LNCaP clone FGC (cell line): Measurements from ENCODE around the gene DCAF6.

Source experiments
- DNase-seq: peaks from one replicate; pipeline ENCODE4 v3.0.0-alpha.2; 2011; ENCODE audit warnings: low read depth
- H3K4me3 ChIP-seq: 2 replicates; pipeline ENCODE4 v1.5.1; 2011; ENCODE audit warnings: mild to moderate bottlenecking, low read depth, low read length, control low read depth
- TF ChIP-seq, protein P1 (sequence below): IDR thresholded peaks from 2 replicates; pipeline ENCODE4 v1.5.1; 2012; ENCODE audit warnings: mild to moderate bottlenecking; ENCODE audit not compliant: control insufficient read depth, insufficient read depth; ENCODE audit errors: extremely low read depth

The DCAF6 gene

DNA sequence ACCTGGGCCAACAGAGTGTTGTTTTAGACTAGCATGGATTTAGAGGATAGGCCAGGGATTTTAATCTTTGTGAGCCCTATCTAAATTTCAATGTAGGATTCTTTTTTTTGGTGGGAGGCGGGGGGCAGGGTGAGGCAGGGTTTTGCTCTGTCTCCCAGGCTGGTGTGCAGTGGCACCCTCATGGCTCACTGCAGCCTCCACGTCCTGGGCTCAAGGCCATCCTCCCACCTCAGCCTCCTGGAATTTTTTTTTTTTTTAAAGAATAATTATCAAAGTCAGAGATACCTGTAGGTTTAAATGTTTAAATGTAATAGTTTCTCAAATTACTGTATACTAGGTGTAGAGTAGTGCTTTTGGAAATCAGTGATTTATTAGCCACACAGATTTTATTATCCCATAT lies 3.8 kb downstream of the DCAF6 start:
- TF ChIP-seq, protein P1, sequence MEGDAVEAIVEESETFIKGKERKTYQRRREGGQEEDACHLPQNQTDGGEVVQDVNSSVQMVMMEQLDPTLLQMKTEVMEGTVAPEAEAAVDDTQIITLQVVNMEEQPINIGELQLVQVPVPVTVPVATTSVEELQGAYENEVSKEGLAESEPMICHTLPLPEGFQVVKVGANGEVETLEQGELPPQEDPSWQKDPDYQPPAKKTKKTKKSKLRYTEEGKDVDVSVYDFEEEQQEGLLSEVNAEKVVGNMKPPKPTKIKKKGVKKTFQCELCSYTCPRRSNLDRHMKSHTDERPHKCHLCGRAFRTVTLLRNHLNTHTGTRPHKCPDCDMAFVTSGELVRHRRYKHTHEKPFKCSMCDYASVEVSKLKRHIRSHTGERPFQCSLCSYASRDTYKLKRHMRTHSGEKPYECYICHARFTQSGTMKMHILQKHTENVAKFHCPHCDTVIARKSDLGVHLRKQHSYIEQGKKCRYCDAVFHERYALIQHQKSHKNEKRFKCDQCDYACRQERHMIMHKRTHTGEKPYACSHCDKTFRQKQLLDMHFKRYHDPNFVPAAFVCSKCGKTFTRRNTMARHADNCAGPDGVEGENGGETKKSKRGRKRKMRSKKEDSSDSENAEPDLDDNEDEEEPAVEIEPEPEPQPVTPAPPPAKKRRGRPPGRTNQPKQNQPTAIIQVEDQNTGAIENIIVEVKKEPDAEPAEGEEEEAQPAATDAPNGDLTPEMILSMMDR: no peak
- no peak for DNase-seq
- no peak overlapping the region for H3K4me3 ChIP-seq

DNA sequence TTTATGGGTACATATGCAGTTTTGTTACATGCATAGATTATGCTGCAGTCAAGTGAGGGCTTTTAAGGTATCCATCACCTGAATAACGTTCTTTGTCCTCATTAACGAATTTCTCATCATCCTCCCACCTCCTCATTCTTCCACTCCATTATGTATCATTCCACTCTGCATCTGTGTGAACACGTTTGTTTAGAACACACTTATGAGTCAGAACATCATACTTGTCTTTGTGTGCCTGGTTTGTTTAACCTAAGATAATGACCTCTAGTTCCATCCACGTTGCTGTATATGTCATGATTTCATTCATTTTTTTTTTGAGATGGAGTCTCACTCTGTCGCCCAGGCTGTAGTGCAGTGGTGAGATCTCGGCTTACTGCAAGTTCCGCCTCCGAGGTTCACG lies 7.1 kb downstream of the DCAF6 start:
- TF ChIP-seq, protein P1: no peak
- DNase-seq: no peak
- no peak overlapping the region for H3K4me3 ChIP-seq

DNA sequence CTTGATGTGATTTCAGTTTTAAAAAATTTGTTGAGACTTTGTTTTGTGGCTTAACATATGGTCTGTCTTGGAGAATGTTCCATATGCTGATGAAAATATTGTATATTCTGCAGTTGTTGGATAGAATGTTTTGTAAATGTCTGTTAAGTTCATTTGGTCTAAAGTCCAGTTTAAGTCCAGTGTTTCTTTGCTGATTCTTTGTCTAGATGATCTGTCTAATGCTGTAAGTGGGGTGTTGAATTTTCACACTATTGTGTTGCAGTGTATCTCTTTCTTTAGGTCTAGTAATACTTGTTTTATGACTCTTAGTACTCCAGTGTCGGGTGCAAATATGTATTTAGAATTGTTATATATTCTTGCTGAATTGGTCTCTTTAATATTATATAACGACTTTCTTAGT lies 11.2 kb downstream of the DCAF6 start:
- H3K4me3 ChIP-seq: no peak overlapping the region
- no peak for DNase-seq
- TF ChIP-seq, protein P1: no peak

DNA sequence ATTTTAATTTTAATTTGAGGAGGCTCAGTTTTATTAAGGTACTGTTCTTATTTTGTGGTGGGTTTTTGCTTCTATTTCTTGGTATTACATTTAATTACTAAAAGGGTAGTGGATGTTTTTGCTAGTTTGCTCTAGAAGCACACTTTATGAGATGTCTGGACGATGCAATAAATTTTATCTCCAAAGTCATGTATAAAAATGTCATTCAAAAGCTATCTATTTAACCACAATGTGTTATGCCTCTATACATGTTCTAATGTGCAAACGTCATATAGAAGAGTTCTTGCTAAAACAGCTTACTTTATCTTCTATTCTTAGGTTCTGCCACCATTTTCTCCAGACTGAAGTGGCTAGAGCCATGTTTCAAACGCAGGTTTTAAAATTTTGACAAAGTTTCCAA lies 13.3 kb downstream of the DCAF6 start:
- TF ChIP-seq, protein P1: no peak
- DNase-seq: no peak
- no peak overlapping the region for H3K4me3 ChIP-seq

DNA sequence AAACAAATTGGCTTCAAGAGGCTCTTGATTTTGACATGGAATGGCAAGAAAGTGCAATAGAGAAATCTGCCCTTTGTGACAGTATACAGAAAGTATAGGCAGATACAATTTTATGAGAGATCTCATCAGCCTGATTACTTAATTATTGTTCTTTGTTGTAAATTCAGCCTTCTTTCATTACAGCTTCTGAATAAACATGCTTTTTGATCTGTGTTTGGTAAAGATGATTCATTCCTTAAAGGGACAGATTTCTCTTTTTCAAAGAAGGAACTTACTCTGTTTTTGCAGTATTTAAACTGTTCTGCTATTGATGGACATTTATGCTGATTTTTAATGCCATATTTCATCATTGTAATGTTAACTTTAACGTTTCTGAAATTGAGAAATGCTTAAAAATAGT lies 14.1 kb downstream of the DCAF6 start:
- H3K4me3 ChIP-seq: no peak overlapping the region
- TF ChIP-seq, protein P1: no peak
- DNase-seq: no peak

DNA sequence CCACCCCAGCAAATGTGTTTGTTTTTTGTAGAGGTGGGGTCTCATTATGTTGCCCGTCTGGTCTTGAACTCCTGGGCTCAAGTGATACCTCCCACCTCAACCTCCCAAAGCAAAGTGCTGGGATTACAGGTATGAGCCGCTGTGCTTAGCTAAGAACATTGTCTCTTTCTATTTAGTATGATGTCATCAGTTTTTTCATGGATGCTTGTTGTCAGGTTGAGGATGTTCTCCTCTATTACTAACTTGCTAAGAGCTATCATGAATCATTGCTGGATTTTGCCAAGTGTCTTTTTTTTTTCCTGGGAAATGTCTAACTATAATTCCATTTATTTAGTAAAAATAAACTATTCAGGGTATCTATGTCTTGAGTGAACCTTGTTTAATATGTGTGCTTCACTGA lies 19.4 kb downstream of the DCAF6 start:
- no peak for DNase-seq
- no peak overlapping the region for H3K4me3 ChIP-seq
- TF ChIP-seq, protein P1: no peak

DNA sequence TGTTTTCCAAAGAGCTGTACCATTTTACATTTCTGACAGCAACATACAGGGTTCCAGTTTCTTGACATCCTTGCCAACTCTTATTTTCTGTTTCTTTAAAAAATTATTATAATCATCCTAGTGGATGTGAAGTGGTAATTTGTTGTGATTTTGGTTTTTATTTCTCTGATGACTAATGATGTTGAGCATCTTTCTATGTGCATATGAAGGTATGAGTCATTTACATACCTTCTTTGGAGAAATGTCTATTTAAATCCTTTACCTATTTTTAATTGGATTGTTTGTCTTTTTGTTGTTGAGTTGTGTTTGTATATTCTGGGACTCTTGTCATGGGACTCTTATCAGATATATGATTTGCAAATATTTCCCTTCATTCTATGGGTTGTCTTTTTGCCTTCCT lies 21.2 kb downstream of the DCAF6 start:
- TF ChIP-seq, protein P1: no peak
- H3K4me3 ChIP-seq: no peak overlapping the region
- no peak for DNase-seq
